ENCODE data around the gene AGPAT2. TPM values are rescaled to one million over a fixed set of nuclear protein-coding genes. Genes with fewer than 3 reads are reported as not detected.
A peak's percentile ranks its signal among the peaks of the same experiment; 100 is the strongest.

The AGPAT2 gene
- total and polyA plus RNA-seq, 2 experiments from 2014 or later, result 31.8 to 44.7 TPM

GRCh38 chr9:136729926-136730325, 42.7 kb upstream of the AGPAT2 start:
- Histone ChIP-seq H3F3A (replicated peaks; ENCODE audit: low read depth) (peaks cover 25% of the 10 kb centered on the region), H3K27me3 (ENCODE audit: insufficient read depth) (peaks cover 15% of the 10 kb centered on the region), H3K79me2 (replicated peaks; ENCODE audit: insufficient read depth) (peaks cover 35% of the 10 kb centered on the region), H3K36me3 (ENCODE audit: insufficient read depth) (0 out of 2 replicates have a peak, but pooled peaks cover 12% of the 10 kb centered on the region), H3K9me2 (ENCODE audit: insufficient read depth) (no peaks in the 10 kb centered on the region), H3K27ac (ENCODE audit: low read depth) (no peak overlapping the region), H4K20me1 (replicated peaks; ENCODE audit: insufficient read depth) (peaks cover 26% of the 10 kb centered on the region), H3K4me1 (ENCODE audit: insufficient read depth) (peaks cover 9% of the 10 kb centered on the region; the same call in 1 of the 2 replicates), H3K4me3 (no peak overlapping the region), H3K4me2 (no peak overlapping the region), H2AFZ (no peak overlapping the region)
- Mint-ChIP-seq H3K9me3 (no peaks in the 10 kb centered on the region; the same call in 1 of the 3 replicates), H3K27me3 (ENCODE audit: insufficient read depth, low read depth, poor library complexity) (peaks cover 22% of the 10 kb centered on the region), H3K4me1 (peaks cover 16% of the 10 kb centered on the region), H3K4me3 (peak overlapping the region; percentile 66; the same call in 1 of the 3 replicates), H3K27ac (no peak overlapping the region), H3K36me3 (ENCODE audit: low read depth) (peaks cover 30% of the 10 kb centered on the region)
- no peak for TF ChIP-seq STAT1 (IDR thresholded peaks at IDR 0.05; ENCODE audit: unreplicated experiment)
- no peak for TF ChIP-seq ETS1 (IDR thresholded peaks at IDR 0.05)
- no peak for TF ChIP-seq JUNB (IDR thresholded peaks at IDR 0.05; ENCODE audit: unreplicated experiment)
- TF ChIP-seq NANOG (IDR thresholded peaks at IDR 0.05; ENCODE audit: borderline replicate concordance), result no peak
- no peak for ATAC-seq
- DNase-seq (ENCODE audit: low spot score), result no peak

- H3K27me3 ChIP-seq (ENCODE audit: insufficient read depth), result peaks cover 15% of the 10 kb centered on the region
- peaks cover 9% of the 10 kb centered on the region; the same call in 1 of the 2 replicates for H3K4me1 ChIP-seq (ENCODE audit: insufficient read depth)
- peaks cover 20% of the 10 kb centered on the region for H3K36me3 ChIP-seq (ENCODE audit: insufficient read depth)
- peak overlapping the region; percentile 94 for H3K4me2 ChIP-seq
- peak overlapping the region; percentile 99 for H3K4me3 ChIP-seq
- H3K27ac Mint-ChIP-seq, result no peak overlapping the region
- H3K9me2 ChIP-seq (ENCODE audit: insufficient read depth), result no peaks in the 10 kb centered on the region
- peaks cover 35% of the 10 kb centered on the region for H3K79me2 ChIP-seq (replicated peaks; ENCODE audit: insufficient read depth)
- H3K27ac ChIP-seq (ENCODE audit: low read depth), result no peak overlapping the region
- peaks cover 33% of the 10 kb centered on the region for H3F3A ChIP-seq (replicated peaks; ENCODE audit: low read depth)
- peaks cover 38% of the 10 kb centered on the region for H3K36me3 Mint-ChIP-seq (ENCODE audit: low read depth)
- H2AFZ ChIP-seq, result no peak overlapping the region
- TF ChIP-seq ZNF331 (CRISPR knock-in tag; IDR thresholded peaks at IDR 0.05; ENCODE audit: low read depth), result no peak
- TF ChIP-seq ZNF462 (CRISPR knock-in tag; IDR thresholded peaks at IDR 0.05), result no peak
- DNase-seq (ENCODE audit: low spot score) (no peak), ATAC-seq (peak; percentile 12)
- peaks cover 31% of the 10 kb centered on the region for H4K20me1 ChIP-seq (replicated peaks; ENCODE audit: insufficient read depth)
- no peaks in the 10 kb centered on the region; the same call in 1 of the 3 replicates for H3K9me3 Mint-ChIP-seq
- H3K4me1 Mint-ChIP-seq, result peaks cover 18% of the 10 kb centered on the region
- H3K27me3 Mint-ChIP-seq (ENCODE audit: insufficient read depth, low read depth, poor library complexity), result peaks cover 24% of the 10 kb centered on the region
- H3K4me3 Mint-ChIP-seq, result peak overlapping the region; percentile 66
Observed at GRCh38 chr9:136729144-136729543, 41.9 kb upstream of the AGPAT2 start.
